Measurements from ENCODE around the gene LINC00305.

DNA sequence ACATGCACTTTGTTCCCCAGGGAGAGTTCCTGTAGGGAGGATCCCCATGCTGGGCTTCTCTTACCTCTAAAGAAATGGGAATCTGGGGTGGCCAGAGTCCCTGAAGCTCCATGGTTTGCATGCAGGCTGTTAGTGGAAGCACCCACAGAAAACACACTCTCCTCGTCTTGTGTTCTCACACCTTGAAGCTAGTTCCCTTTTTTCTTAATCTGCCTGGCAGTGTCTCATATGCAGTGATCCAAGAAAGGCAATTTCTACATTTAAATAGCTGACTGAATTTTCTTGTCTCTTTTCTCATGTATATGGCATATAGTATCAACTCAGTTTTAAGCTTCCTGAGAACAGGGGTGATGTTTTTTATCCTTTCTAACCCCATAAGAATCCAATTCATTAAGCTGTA is 65.0 kb downstream of the LINC00305 start:
- TF ChIP-seq, protein P1, sequence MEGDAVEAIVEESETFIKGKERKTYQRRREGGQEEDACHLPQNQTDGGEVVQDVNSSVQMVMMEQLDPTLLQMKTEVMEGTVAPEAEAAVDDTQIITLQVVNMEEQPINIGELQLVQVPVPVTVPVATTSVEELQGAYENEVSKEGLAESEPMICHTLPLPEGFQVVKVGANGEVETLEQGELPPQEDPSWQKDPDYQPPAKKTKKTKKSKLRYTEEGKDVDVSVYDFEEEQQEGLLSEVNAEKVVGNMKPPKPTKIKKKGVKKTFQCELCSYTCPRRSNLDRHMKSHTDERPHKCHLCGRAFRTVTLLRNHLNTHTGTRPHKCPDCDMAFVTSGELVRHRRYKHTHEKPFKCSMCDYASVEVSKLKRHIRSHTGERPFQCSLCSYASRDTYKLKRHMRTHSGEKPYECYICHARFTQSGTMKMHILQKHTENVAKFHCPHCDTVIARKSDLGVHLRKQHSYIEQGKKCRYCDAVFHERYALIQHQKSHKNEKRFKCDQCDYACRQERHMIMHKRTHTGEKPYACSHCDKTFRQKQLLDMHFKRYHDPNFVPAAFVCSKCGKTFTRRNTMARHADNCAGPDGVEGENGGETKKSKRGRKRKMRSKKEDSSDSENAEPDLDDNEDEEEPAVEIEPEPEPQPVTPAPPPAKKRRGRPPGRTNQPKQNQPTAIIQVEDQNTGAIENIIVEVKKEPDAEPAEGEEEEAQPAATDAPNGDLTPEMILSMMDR (IDR thresholded peaks at IDR 0.05): no peak
- no peak for TF ChIP-seq POLR2A (IDR thresholded peaks at IDR 0.05)

Data from uterus (tissue), 2 donors.